ENCODE measurements around the gene ABCA4.

DNA sequence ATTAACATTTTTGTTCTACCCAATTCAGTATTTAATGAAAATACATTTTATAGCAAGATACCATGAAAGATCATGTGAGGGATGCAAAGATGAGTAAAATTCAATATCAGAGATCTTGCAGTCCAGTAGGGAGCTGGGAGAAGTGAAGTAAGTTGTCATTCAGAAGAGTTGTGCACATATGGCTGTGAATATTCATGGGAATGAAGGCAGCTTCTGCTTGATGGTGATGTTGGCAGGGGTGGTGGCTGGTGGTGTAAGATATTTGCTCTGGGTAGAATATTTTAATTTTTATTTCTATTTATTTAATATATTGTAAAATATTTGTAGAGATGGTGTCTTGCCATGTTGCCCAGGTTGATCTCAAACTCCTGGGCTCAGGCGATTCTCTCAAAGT lies 139.7 kb downstream of the ABCA4 start:
- TF ChIP-seq TCF7L2 (IDR thresholded peaks at IDR 0.05; ENCODE audit: borderline replicate concordance, low read depth, low read length) (no peak), ZNF140 (tag by site-specific recombination; IDR thresholded peaks at IDR 0.05) (no peak), ZBTB17 (tag by site-specific recombination; IDR thresholded peaks at IDR 0.05) (no peak), KLF8 (tag by site-specific recombination; IDR thresholded peaks at IDR 0.05) (no peak), ZNF521 (tag by site-specific recombination; IDR thresholded peaks at IDR 0.05) (no peak), ZFP37 (tag by site-specific recombination; IDR thresholded peaks at IDR 0.05) (no peak), SALL2 (tag by site-specific recombination; IDR thresholded peaks at IDR 0.05; ENCODE audit: borderline replicate concordance) (no peak), ZNF433 (tag by site-specific recombination; IDR thresholded peaks at IDR 0.05; ENCODE audit: low read depth) (no peak), ZNF23 (tag by site-specific recombination; IDR thresholded peaks at IDR 0.05; ENCODE audit: borderline replicate concordance) (no peak), SP2 (tag by site-specific recombination; IDR thresholded peaks at IDR 0.05) (no peak), MYNN (tag by site-specific recombination; IDR thresholded peaks at IDR 0.05; ENCODE audit: borderline replicate concordance) (no peak)
- TF ChIP-seq, protein P1, sequence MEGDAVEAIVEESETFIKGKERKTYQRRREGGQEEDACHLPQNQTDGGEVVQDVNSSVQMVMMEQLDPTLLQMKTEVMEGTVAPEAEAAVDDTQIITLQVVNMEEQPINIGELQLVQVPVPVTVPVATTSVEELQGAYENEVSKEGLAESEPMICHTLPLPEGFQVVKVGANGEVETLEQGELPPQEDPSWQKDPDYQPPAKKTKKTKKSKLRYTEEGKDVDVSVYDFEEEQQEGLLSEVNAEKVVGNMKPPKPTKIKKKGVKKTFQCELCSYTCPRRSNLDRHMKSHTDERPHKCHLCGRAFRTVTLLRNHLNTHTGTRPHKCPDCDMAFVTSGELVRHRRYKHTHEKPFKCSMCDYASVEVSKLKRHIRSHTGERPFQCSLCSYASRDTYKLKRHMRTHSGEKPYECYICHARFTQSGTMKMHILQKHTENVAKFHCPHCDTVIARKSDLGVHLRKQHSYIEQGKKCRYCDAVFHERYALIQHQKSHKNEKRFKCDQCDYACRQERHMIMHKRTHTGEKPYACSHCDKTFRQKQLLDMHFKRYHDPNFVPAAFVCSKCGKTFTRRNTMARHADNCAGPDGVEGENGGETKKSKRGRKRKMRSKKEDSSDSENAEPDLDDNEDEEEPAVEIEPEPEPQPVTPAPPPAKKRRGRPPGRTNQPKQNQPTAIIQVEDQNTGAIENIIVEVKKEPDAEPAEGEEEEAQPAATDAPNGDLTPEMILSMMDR (tag by site-specific recombination; IDR thresholded peaks at IDR 0.05): no peak
- TF ChIP-seq, protein P2, sequence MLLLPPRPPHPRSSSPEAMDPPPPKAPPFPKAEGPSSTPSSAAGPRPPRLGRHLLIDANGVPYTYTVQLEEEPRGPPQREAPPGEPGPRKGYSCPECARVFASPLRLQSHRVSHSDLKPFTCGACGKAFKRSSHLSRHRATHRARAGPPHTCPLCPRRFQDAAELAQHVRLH (tag by site-specific recombination; IDR thresholded peaks at IDR 0.05): no peak

Measured in HEK293 (cell line).